Stimulated activated CD4-positive, alpha-beta T cell treated with anti-CD3 and anti-CD28 coated beads, Interleukin-4, amount 100 ng/mL, for 4 hours (primary cell): ENCODE data around the gene MMS19.
"Not testable (repeated sequence)": the region's sequence is repeated elsewhere in the genome, so short reads cannot be mapped to it uniquely, and the experiment has no call there.

ENCODE experiments used
- DNase-seq, 2 experiments: peaks; one replicate each; pipeline ENCODE4 v3.0.0-alpha.2; 2020

Gene MMS19

DNA sequence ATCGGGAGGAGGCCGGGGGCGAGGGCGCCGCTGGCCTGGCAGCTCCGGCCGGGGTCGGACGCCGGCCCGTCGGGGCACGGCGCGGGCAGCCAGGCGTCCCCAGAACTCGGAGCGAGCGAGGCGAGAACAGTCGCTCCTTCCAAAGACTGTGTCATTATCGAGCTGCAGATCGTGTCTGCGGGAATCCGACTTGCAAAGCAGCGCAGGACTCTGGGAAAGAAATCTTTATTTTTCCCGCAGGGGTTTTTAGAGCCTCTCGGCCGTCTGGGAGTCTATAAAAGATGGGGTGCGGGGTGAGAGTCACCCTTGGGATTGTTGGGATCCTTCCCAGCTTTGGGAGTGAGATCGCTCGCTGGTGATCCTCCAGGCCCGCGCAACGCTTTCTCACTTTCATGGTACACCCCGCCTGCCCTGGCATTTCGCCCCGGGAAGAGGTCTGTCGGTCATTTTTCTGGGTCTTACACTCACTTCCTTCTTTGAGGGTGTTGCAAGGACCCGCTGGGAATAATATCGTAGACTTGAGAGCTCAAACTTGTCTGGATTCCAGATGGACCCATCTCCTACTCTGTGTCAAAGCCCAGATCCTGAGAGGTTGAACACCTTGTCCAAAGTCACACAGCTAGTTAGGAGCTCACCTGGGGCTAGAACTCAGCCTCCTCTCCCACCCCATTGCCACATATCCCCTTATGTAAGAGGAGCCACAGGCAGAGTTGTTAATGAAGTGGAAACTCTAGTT lies 1.5 kb upstream of the MMS19 start:
- DNase-seq: peak in 1 of 2 experiments; percentile 1

DNA sequence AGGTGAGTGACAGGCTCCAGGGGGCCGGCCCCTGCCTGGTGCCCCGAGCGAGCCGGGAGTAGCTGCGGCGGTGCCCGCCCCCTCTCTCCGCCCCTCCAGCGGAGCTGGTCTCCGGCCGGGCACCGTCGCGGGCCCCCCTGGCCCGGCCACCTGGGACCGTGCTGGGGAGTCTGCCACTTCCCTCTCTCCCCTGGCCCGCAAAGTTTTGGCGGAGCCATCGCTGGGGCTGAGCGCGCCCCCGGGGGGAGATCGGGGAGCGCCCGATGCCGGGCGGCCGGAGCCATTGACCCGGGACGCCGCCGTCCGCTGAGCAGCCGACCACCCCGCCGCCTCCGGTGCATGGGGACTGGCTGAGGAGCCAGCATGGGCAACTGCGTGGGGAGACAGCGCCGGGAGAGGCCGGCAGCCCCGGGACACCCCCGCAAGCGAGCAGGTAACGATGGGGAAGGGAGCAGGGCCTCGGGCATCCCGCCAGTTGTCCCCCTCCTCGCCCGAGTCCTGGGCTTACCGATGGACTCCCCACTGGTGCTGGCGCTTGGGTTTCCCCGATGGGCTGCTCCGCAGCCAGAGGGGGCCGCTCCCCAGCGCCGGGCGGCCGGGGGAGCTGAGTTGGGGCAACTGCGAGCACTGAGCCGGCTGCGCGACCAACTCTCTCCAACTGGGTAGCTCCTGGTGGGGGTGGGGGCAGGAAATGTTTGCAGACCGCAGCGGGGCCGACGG lies 779 bp upstream of the MMS19 start, which contains the start of gene UBTD1:
Gene UBTD1 (plus strand): TSS at position 84 of the 720 bp plus-strand sequence. CDS start 280 bp downstream, at position 364.
- peak; percentile 24 to 26 for DNase-seq

DNA sequence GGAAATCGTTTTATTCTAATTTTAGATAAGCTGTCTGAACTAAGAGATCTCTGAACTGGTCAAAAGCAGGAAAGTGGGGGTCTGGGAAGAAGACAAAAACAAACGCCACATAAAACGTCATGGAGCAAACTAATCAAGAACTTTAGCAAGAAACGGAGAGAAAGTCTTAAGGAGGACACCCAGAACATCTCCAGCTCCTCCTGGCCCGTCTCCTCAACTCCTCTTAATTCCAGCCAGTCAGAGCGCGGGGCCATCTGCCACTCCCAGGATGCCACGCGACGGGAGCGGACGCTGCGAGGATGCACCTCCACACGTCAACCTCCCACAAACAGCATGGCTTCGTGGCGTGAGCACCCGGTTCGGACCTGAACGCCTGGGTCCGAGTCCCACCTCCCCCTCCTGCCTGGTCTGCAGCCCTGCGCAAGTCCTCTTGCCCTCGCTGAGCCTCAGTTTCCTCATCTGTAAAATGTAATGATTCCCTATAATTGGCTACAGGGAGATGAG lies 598 bp downstream of the MMS19 start:
- DNase-seq: peak; percentile 66 to 69

DNA sequence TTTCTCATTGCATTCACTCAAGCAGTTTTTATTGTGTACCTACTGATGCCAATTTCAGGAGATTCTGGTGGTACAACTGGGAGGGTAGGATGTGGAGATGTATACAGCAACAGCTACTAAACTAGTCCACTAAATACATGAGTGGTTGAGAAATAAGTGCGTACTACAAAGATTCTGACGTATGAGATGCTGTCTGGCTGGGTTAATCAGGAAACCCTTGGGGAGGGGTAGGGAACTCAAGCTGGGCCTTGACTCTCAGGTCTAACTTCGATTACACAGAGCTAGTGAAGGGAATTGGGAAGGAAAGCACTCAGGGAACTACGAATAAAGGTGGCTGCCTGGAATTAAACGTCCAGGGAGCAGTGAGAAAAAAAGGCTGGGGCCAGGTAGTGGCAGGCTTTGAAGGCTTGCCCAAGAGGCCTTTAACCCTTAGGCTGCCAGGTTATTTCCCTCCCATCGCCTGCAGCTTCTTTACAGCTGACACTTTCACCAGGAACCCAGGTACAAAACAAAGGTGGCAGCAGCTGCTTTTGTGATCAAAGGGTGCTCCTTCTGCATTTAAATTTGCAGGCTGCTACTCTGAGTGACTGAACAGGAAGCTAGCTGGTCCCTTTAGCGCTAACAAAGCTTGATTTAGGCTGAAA lies 3.2 kb downstream of the MMS19 start:
- no peak for DNase-seq

DNA sequence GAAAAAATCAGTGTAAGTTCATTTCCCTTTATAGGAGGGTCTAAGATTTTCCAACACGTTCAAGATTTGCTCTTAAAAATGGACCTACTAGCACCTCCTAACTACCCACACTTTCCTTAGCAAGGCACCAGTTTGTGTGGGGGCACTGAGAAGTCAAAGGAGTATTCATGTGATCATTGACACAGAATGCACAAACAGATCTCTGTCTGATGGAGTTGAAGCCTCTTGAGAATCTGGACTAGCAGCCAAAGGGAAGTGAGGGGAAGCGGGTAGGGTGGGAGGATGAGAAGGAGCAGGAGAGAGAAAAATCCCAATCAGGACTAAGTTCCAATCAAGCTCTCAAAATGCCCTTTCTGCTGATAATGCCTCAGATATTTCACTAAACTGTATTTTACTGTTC lies 4.1 kb downstream of the MMS19 start:
- DNase-seq: no peak

DNA sequence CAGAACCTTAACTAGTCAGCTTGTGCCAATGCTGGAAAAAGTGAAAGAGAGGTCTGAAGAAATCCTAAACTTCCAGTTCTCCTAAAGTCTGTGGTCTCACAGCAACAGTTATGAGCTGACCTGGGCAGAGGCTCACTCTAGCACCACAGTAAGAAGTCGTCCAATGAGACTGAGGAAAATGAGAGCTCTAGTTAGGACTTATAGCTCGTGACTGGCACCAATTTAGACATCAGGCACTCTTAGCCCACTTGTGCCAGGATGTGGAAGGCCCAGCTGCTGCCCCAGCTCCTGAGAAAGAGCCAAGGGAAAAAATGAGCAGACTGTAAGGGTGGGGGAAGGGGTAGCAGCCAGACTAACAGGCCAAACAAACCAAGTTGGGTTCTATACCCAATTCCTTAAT lies 7.6 kb downstream of the MMS19 start:
- no peak for DNase-seq

DNA sequence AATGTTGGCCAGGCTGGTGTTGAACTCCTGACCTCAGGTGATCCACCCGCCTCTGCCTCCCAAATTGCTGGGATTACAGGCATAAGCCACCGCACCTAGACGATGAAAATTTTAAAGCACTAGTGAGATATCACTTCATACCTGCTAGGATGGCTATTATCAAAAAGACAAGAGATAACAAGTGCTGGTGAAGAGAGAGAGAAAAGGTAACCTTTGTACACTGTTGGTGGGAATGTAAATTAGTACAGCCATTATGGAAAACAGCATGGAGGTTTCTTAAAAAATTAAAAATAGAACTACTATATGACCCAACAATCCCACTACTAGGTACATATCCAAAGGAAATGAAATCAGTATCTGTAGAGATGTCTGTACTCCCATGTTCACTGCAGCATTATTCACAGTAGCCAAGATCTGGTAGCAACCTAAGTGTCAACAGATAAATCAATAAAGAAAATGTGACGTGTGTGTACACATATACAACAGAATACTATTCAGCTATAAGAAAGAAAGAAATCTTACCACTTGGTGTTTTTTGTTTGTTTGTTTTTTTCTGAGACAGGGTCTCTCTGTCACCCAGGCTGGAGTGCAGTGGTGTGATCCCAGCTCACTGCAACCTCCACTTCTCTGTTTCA lies 12.5 kb downstream of the MMS19 start:
- no peak for DNase-seq

DNA sequence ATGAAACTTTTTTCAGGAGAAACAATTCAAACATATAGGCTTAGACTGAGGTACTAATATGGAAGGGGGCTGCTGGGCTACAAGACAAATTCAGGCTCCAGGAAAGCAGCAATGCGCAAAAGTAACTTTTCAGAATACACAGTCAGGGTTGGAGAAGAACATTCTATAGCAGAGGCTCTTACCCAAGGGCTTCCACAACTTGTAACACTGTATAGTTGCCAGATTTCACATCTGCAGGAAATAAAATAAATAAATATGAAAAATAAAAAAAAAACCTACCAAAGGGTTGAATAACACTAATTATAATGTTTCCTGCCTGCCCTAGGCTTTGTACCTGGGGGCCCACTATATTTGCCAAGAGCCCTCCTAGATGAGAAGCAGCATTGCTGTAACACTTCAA lies 14.3 kb downstream of the MMS19 start:
- DNase-seq: no peak

DNA sequence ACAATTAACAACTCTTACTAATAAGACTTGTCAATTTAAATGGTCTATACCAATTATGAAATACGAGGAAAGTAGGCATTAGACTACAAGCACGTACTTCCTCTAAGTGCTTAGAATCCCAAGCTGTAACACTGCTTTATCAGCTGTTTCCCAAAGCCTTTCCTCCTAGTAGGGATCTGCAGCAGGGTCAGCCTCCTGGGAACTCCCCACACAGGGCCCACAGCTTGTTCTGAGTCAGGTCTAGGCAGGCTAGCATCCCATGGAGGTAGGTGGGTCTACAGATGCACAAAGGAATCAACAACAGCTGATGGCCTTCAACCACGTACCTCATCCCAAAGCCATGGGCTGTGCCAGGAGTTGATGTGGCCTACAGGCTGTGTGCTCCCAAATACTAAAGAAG lies 14.7 kb downstream of the MMS19 start:
- DNase-seq: no peak

DNA sequence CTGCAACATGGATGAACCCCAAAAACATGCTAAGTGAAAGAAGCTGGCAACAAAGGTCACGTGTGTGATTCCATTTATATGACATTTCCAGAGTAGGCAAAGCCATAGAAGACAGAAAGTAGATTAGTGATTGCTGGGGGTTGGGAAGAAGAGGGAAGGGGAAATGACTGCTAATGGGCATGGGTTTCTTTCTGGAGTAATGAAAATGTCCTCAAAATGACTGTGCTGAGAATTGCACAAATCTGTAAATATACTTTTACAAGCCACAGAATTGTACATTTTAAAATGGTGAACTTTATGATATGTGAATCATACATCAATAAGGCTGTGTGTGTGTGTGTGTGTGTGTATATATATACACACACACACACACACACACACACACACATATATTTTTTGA lies 15.8 kb downstream of the MMS19 start:
- no peak for DNase-seq

DNA sequence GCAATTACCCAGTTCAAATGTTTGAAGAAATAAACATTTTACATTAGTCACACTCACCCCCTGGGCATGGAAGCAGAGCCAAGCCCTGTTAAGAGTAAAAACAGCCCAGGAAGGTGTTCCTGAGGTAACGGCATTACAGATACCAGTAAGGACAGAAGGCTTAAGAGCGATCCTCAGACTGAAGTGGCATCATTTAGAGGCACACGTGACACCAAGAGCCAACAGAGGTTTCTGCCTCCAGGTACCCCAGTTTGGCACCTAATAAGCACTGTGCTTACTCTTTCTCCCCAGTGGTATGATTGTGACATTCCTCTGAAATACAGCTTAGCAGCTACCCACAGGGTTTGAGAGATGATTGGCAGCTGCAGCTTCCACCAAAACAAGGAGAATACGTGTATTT lies 17.2 kb downstream of the MMS19 start:
- DNase-seq: no peak

DNA sequence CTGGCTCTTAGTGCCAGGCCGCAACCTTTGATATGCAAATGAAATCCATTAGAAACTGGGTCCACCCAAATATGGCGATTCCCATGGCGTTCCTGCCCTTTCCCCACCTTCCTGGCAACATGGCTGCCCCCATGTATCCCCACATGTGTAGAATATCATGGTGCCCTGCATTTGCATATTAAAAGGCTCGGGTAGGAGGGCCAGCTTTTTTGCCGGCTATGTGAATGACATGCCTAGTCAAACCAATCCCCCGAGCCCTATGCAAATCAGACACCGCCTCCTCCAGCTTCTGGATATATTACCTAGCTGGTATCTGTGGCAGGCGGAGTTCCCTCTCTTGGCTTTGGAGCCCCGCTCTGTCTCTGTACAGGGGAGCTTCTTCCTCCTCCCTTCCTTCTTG lies 18.3 kb downstream of the MMS19 start:
- no peak for DNase-seq

DNA sequence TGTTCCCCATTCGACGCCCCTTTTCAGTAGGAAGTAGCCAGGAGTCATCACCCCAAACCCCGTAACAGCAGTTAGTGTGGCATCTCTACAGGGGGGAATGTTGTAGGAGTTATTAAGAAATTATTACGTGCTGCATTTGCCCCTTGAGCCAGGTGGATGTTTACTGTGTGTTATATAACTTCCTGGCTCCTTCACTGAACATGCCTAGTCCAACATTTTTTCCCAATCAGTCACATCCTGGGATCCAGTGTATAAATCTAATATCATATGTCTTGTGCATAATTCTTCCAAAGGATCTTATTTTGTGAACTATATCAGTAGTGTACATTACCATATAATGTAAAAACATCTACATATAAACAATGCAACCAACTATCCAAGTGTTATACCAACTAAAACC lies 18.8 kb downstream of the MMS19 start:
- DNase-seq: not testable (repeated sequence)

DNA sequence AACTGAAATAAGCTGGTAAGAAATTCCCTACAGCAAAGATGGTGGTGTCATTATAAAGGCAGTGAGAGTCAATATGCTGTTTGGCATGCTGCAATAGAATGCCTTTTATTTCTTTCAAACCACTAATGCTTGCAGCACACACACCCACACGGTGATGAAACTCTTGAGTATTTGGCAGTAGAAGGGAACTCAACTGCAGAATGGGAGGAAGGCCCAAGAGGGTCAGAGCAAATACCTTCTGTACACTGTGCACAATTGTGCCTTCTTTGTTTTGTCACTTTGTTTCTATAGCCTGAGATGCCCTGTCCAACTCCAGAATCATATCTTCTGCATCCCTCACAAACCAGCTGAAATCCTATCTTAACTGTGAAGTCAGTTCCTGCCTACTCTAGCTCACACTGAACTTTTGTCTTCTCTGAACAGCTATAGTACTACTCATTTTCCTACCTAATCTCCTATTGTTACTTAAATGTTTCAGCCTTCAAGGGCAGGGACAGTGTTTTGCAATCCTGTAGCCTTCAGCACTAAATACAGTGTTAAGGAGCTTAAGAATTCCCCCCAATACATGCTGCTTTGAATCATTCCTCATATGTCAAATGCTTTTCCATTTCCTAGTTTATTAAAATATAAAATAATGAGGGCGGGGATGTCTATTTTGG lies 22.2 kb downstream of the MMS19 start:
- no peak for DNase-seq

DNA sequence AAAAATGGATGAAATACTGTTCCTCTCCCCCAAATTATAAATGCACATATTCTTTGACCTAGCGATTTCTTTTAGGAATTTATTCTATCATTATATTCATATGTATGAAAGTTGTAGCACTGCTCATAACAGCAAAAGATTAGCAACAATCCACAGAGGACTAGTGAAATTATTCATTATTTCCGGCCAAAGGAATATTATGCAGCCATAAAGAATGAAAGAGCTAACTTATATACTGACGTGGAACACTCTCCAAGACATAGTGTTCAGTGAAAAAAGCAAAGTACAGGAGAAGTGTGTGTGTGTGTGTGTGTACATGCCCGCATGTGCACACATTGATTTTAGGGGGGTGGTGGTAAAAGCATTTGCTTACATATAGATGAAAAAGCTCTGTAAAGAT lies 23.3 kb downstream of the MMS19 start:
- no peak for DNase-seq

DNA sequence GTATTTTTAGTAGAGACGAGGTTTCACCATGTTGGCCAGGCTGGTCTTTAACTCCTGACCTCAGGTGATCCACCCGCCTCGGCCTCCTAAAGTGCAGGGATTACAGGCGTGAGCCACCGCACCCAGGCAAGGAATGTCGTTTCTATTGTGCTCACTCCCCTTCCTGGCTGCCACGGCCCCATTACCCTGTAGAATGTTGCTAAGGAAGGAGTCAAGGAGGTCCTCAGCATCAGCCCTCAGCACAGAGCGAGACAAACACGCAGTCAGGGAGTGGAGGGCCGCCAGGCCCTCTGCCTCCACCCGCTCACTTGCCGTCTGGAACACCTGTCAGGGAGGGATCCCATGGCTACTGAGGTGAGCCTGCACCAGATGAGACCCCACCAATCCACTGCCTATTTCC lies 29.4 kb downstream of the MMS19 start:
- DNase-seq: not testable (repeated sequence)

DNA sequence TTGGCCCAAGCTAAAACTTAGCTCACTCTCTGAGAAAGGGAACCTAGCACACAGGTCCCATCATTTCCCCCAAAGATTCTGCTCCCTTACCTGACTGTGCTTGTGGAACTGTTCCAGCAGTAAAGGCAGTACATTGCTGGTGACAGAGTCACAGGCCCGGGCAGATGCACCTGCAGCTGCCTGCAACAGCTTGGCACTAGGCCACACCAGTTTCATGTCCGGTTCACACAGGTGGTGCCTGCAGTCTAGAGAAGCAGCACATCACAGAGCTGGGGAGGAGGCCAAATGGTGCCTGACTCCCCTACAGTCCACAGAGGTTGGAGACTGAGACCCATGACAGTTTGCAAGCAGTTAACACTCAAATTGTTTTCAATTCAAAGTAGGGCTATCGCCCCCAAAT lies 30.1 kb downstream of the MMS19 start:
- no peak for DNase-seq

DNA sequence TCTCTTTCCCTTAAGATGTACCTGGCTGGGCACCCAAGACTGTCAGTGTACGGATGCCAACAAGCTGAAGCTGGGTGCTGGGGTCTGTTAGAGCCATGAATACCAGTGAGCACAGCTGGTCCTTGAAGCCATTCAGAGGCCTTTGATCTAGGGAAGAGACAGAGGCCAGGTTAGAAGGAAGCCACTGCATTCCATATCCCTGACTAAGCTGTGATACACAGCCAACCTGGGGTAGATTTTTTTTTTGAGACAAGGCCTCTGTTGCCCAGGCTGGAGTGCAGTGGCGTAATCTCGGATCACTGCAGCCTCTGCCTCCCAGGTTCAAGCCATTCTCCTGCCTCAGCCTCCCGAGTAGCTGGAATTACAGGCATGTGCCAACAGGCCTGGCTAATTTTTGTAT lies 31.5 kb downstream of the MMS19 start:
- DNase-seq: no peak

DNA sequence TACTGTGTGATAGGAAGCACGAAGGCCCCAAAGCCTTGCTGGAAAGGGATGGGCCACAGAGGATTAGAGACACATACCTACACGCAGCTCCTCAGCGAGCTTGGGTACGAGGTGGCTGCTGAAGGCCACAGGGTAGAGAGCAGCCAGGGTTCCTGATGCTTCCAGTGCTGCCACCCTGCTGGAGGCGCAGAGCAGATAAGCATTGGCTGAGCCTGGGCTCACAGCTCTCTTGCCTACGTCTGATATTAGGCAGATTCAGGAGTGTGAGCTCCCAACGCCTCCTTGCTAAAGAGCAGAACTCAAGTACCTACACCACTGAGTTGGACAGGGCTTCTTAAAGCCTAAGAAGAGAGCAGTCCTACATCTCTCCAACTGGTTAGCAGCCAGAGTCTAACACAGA lies 32.2 kb downstream of the MMS19 start:
- no peak for DNase-seq

DNA sequence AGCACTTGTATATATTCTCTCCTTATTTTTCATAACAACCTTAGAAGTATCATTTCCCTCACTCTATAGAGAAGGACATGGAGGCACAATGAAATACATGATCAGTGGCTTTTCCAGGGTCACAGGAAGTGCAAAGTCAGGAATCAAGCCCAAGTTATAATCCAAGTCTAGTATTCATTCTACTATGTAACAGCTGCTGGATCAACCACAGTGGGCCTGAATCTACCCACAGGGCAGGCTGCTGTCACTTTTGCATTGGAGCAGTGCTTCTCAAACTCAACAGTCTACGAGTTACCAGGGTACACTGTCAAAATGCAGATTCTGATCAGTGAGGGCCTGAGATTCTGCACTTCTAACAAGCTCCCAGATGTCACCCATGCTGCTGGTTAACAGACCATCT lies 34.0 kb downstream of the MMS19 start:
- no peak for DNase-seq

DNA sequence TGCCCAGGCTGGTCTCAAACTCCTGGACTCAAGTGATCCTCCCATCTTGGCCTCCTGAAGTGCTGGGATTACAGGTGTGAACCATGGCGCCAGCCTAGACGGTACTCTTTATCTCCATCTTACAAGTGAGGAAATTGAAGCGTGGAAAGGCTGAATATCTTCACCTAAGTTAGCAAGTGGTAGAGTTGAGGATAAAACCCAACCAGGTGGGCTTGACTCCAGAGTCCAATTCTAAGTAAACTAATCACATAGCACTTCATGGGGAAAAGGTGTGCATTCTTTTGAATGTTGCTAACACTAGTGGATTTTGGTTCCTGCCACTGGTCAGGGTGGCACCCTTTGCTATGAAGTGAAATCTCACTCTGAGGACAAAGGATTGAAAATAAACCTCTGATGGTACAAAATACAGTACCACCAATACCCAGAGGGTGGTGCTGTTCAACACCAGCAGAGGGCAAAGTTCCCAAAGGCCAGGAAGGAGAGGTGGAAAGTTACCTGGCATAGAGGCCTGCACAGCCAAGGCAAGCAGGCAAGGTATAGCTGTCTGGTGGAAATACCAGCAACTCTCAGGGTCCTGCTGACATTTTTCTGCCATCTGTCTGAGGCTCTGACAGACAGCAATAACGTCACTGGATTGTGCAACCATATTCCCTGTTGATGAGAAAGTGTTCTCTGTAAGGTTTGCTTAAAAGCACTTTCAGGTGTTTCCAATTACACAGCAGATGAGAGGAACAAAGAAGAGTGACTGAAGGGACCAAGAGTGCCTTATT lies 34.7 kb downstream of the MMS19 start:
- peak in 1 of 2 experiments; percentile 21 for DNase-seq

DNA sequence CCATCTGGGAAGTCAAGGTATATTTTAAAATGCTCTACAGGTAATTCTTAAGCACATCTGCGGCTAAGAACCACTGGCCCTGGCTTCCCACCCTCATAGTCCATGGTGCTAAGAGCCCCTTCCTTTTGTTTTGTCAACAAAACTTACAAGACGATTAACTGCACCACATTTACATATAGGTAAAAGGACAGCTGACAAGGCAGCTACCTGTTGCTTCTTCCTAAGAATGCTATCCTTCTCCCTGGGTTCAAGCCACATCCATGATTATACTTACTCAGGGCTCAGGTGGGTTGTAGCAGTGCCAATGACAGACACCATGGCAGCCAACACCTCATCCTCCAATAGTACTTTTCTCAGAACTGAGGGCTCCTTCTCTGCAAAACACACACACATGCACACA lies 35.9 kb downstream of the MMS19 start:
- DNase-seq: no peak
